IPS-11a (cell line): ENCODE measurements around the gene KLHL28.

Experiments
- H3K4me3 ChIP-seq: one replicate; pipeline ENCODE4 v1.5.1; 2013; ENCODE audit warnings: low read depth, low read length, control low read depth

The KLHL28 gene

GRCh38 chr14:44961554-44962333 is at the start of gene KLHL28, which contains the start of gene TOGARAM1:
Gene KLHL28, minus strand, starts transcription at chr14:44961947. Its CDS starts 16,019 bp downstream, at chr14:44945928.
Gene TOGARAM1, plus strand, starts transcription at chr14:44962190. Its CDS starts 232 bp downstream, at chr14:44962422.
- peak within 1 kb of the TSS; percentile 88 for H3K4me3 ChIP-seq

- H3K4me3 ChIP-seq: no peak overlapping the region
Measured at GRCh38 chr14:45003924-45004323, 42.2 kb upstream of the KLHL28 start.

GRCh38 chr14:44995770-44996294 is 34.1 kb upstream of the KLHL28 start:
- no peak overlapping the region for H3K4me3 ChIP-seq

- no peak overlapping the region for H3K4me3 ChIP-seq
Measured at GRCh38 chr14:44995196-44995595, 33.4 kb upstream of the KLHL28 start.

- H3K4me3 ChIP-seq: no peak overlapping the region
Measured at GRCh38 chr14:44990533-44990932, 28.8 kb upstream of the KLHL28 start.

- H3K4me3 ChIP-seq: no peak overlapping the region
Measured at GRCh38 chr14:44989497-44990440, 28.0 kb upstream of the KLHL28 start.

GRCh38 chr14:44988694-44989093 is 26.9 kb upstream of the KLHL28 start:
- no peak overlapping the region for H3K4me3 ChIP-seq

- no peak overlapping the region for H3K4me3 ChIP-seq
Measured at GRCh38 chr14:44982594-44982993, 20.8 kb upstream of the KLHL28 start.

GRCh38 chr14:44981198-44981597 is 19.5 kb upstream of the KLHL28 start:
- no peak overlapping the region for H3K4me3 ChIP-seq

GRCh38 chr14:44979740-44980356 is 18.1 kb upstream of the KLHL28 start:
- no peak overlapping the region for H3K4me3 ChIP-seq

GRCh38 chr14:44979273-44979672 is 17.5 kb upstream of the KLHL28 start:
- H3K4me3 ChIP-seq: no peak overlapping the region

GRCh38 chr14:44971459-44971858 is 9.7 kb upstream of the KLHL28 start:
- no peak overlapping the region for H3K4me3 ChIP-seq

GRCh38 chr14:44970907-44971306 is 9.2 kb upstream of the KLHL28 start:
- no peak overlapping the region for H3K4me3 ChIP-seq

GRCh38 chr14:44968714-44969113 is 7.0 kb upstream of the KLHL28 start:
- no peak overlapping the region for H3K4me3 ChIP-seq

- no peak overlapping the region for H3K4me3 ChIP-seq
Measured at GRCh38 chr14:44966601-44967336, 5.0 kb upstream of the KLHL28 start.

GRCh38 chr14:44963775-44964380 is 2.1 kb upstream of the KLHL28 start:
- H3K4me3 ChIP-seq: peak overlapping the region; percentile 88

GRCh38 chr14:44963044-44963528 is 1.3 kb upstream of the KLHL28 start:
- peak overlapping the region; percentile 88 for H3K4me3 ChIP-seq

- H3K4me3 ChIP-seq: peak overlapping the region; percentile 88
Measured at GRCh38 chr14:44962334-44963043, 742 bp upstream of the KLHL28 start.

- H3K4me3 ChIP-seq: peak overlapping the region; percentile 88
Measured at GRCh38 chr14:44961151-44961553, 595 bp downstream of the KLHL28 start.
